Neural progenitor cell (in vitro differentiated cells): ENCODE measurements around the gene TRMT61B. TPM values are rescaled to one million over a fixed set of nuclear protein-coding genes. Genes with fewer than 3 reads are reported as not detected.

Experiments used
- DNase-seq: peaks from one replicate; pipeline ENCODE4 v3.0.0-alpha.2; 2016; ENCODE audit warnings: low spot score
- H2AFZ ChIP-seq: fragments of 200-600 bp; sonication (generic); replicated peaks from 2 replicates; pipeline ENCODE4 v1.6.1; 2016; ENCODE audit warnings: antibody characterized with exemption
- H3F3A ChIP-seq: fragments of 200-600 bp; sonication (generic); 2 replicates; pipeline ENCODE4 v1.6.1; 2016; ENCODE audit warnings: antibody characterized with exemption, low read depth
- H3K27ac ChIP-seq: fragments of 200-600 bp; sonication (generic); 2 replicates; pipeline ENCODE4 v1.5.1; 2016; ENCODE audit warnings: mild to moderate bottlenecking
- H3K27me3 ChIP-seq: fragments of 200-600 bp; sonication (generic); 2 replicates; pipeline ENCODE4 v1.6.1; 2016; ENCODE audit warnings: mild to moderate bottlenecking, moderate library complexity
- H3K36me3 ChIP-seq: fragments of 200-600 bp; sonication (generic); 2 replicates; pipeline ENCODE4 v1.5.1; 2016
- H3K4me1 ChIP-seq: fragments of 200-600 bp; sonication (generic); 2 replicates; pipeline ENCODE4 v1.6.1; 2016; ENCODE audit warnings: mixed run types
- H3K4me2 ChIP-seq: fragments of 200-600 bp; sonication (generic); 2 replicates; pipeline ENCODE4 v1.6.1; 2016
- H3K4me3 ChIP-seq: fragments of 200-600 bp; sonication (generic); 2 replicates; pipeline ENCODE4 v1.5.1; 2016
- H3K79me2 ChIP-seq: fragments of 200-600 bp; sonication (generic); 2 replicates; pipeline ENCODE4 v1.6.1; 2016; ENCODE audit warnings: low read depth
- H3K9ac ChIP-seq: fragments of 200-600 bp; sonication (generic); 2 replicates; pipeline ENCODE4 v1.6.1; 2016
- H3K9me3 ChIP-seq: fragments of 200-600 bp; sonication (generic); 2 replicates; pipeline ENCODE4 v1.5.1; 2016; ENCODE audit warnings: low read depth
- H4K20me1 ChIP-seq: fragments of 200-600 bp; sonication (generic); 2 replicates; pipeline ENCODE4 v1.6.1; 2016; ENCODE audit warnings: low read depth
- H3K27ac Mint-ChIP-seq: 3 replicates; pipeline ENCODE4 v1.8.0; 2021; ENCODE audit warnings: mixed read lengths
- H3K27me3 Mint-ChIP-seq: 2 replicates; pipeline ENCODE4 v1.8.0; 2022; ENCODE audit warnings: low read depth, mild to moderate bottlenecking, inconsistent platforms, moderate library complexity, mixed read lengths; ENCODE audit not compliant: insufficient read depth
- H3K36me3 Mint-ChIP-seq: 3 replicates; pipeline ENCODE4 v1.8.0; 2021; ENCODE audit warnings: mixed read lengths
- H3K4me1 Mint-ChIP-seq: 3 replicates; pipeline ENCODE4 v1.8.0; 2021; ENCODE audit warnings: mixed read lengths
- H3K4me3 Mint-ChIP-seq: 3 replicates; pipeline ENCODE4 v1.8.0; 2021; ENCODE audit warnings: mild to moderate bottlenecking, moderate library complexity, mixed read lengths
- H3K9me3 Mint-ChIP-seq: 3 replicates; pipeline ENCODE4 v1.8.0; 2020; ENCODE audit warnings: mixed read lengths
- EZH2 ChIP-seq: fragments of 200-600 bp; sonication (generic); IDR thresholded peaks from 2 replicates; pipeline ENCODE4 v1.6.1; 2017; ENCODE audit warnings: antibody characterized with exemption, mild to moderate bottlenecking, moderate library complexity
- EZH2phosphoT487 ChIP-seq: fragments of 200-600 bp; sonication (generic); IDR thresholded peaks from 2 replicates; pipeline ENCODE4 v1.6.1; 2017; ENCODE audit warnings: antibody characterized with exemption
- total RNA-seq: library from RNA; depleted of rRNA; stranded (reverse); fragments of >200 nt; gene quantifications from 2 replicates; pipeline ENCODE4 v1.2.3, GENCODE V29; 2015; ENCODE audit warnings: low replicate concordance
- TF ChIP-seq, protein P1 (sequence below): fragments of 200-600 bp; sonication (generic); IDR thresholded peaks from 2 replicates; pipeline ENCODE4 v1.5.1; 2017; ENCODE audit warnings: antibody characterized with exemption, mild to moderate bottlenecking

Gene TRMT61B
- total RNA-seq, 1 donor from 2014 or later: 23.9 TPM

- peaks cover 10% of the 10 kb centered on the region for H3K4me1 ChIP-seq
- no peaks in the 10 kb centered on the region for H3K27me3 Mint-ChIP-seq
- no peaks in the 10 kb centered on the region for H3K36me3 Mint-ChIP-seq
- peak overlapping the region; percentile 94 for H3K4me3 Mint-ChIP-seq
- peaks cover 59% of the 10 kb centered on the region for H3K79me2 ChIP-seq
- H4K20me1 ChIP-seq: peaks cover 54% of the 10 kb centered on the region
- peak overlapping the region; percentile 94 for H3K4me3 ChIP-seq
- H3K4me1 Mint-ChIP-seq: peaks cover 19% of the 10 kb centered on the region
- TF ChIP-seq EZH2 (no peak), EZH2phosphoT487 (no peak)
- TF ChIP-seq, protein P1, sequence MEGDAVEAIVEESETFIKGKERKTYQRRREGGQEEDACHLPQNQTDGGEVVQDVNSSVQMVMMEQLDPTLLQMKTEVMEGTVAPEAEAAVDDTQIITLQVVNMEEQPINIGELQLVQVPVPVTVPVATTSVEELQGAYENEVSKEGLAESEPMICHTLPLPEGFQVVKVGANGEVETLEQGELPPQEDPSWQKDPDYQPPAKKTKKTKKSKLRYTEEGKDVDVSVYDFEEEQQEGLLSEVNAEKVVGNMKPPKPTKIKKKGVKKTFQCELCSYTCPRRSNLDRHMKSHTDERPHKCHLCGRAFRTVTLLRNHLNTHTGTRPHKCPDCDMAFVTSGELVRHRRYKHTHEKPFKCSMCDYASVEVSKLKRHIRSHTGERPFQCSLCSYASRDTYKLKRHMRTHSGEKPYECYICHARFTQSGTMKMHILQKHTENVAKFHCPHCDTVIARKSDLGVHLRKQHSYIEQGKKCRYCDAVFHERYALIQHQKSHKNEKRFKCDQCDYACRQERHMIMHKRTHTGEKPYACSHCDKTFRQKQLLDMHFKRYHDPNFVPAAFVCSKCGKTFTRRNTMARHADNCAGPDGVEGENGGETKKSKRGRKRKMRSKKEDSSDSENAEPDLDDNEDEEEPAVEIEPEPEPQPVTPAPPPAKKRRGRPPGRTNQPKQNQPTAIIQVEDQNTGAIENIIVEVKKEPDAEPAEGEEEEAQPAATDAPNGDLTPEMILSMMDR: no peak
- peaks cover 28% of the 10 kb centered on the region for H3K27me3 ChIP-seq
- DNase-seq: peak; percentile 17
- no peaks in the 10 kb centered on the region for H3K36me3 ChIP-seq
- H3K9me3 Mint-ChIP-seq: no peaks in the 10 kb centered on the region
- peak overlapping the region; percentile 64 for H3K27ac Mint-ChIP-seq
- peak overlapping the region; percentile 62 for H3K27ac ChIP-seq
- H3F3A ChIP-seq: peaks cover 7% of the 10 kb centered on the region
- H3K4me2 ChIP-seq: peak overlapping the region; percentile 96
- H3K9me3 ChIP-seq: no peaks in the 10 kb centered on the region
- H3K9ac ChIP-seq: peak overlapping the region; percentile 93
- H2AFZ ChIP-seq: no peak overlapping the region
Measured at GRCh38 chr2:28895189-28895893, 25.2 kb upstream of the TRMT61B start.

DNA sequence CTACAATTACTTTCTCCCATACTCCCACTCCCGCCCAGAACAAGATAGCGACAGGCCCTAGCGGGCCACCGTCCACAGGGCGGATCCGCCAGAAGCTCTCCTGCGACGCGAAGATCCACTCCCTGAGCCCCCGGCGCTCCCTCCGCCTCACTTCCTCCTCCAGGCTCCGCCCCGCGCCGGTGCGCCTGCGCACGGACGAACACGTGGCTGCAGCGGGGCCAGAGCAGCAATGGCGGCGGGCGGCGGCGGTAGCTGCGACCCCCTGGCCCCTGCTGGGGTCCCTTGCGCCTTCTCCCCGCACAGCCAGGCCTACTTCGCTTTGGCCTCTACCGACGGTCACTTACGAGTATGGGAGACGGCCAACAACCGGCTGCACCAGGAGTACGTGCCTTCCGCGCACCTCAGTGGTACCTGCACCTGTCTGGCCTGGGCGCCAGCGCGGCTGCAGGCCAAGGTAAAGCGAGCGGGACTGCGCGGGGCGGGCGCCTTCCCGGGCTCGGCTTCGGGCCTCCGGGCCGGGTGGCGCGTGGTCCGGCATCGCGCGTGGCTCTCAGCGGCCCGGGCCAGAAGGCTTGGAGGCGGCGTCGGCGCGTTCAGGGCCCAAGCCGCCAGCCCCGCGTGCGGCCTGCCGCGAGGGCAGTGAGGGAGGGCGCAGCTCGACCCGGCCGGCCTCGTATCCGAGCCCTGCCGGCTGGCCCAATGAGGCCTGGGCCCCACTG, 24.5 kb upstream of the TRMT61B start, which contains the start of gene WDR43:
WDR43 (plus strand) TSS at position 198 of the 719 bp plus-strand sequence; CDS start at position 230, 32 bp downstream.
- Histone ChIP-seq H3K4me2 (peak within 1 kb of the TSS; percentile 96), H3K27me3 (peaks cover 35% of the 10 kb centered on the region), H3K36me3 (no peaks in the 10 kb centered on the region), H4K20me1 (peaks cover 47% of the 10 kb centered on the region), H3F3A (peaks cover 7% of the 10 kb centered on the region), H3K4me3 (peak within 1 kb of the TSS; percentile 94), H3K4me1 (peaks cover 10% of the 10 kb centered on the region), H3K79me2 (peaks cover 52% of the 10 kb centered on the region), H3K27ac (peak within 1 kb of the TSS; percentile 62), H3K9me3 (no peaks in the 10 kb centered on the region), H2AFZ (peak within 1 kb of the TSS; percentile 89), H3K9ac (peak within 1 kb of the TSS; percentile 93)
- DNase-seq: peak; percentile 98
- H3K27ac Mint-ChIP-seq: peak within 1 kb of the TSS; percentile 64
- no peaks in the 10 kb centered on the region for H3K36me3 Mint-ChIP-seq
- peaks cover 19% of the 10 kb centered on the region for H3K4me1 Mint-ChIP-seq
- H3K27me3 Mint-ChIP-seq: no peaks in the 10 kb centered on the region
- no peaks in the 10 kb centered on the region for H3K9me3 Mint-ChIP-seq
- no peak for TF ChIP-seq EZH2phosphoT487
- TF ChIP-seq, protein P1: no peak
- TF ChIP-seq EZH2: no peak
- peak within 1 kb of the TSS; percentile 94 for H3K4me3 Mint-ChIP-seq

- Histone ChIP-seq H3K4me1 (peaks cover 10% of the 10 kb centered on the region), H3K79me2 (peaks cover 41% of the 10 kb centered on the region), H3K27me3 (peaks cover 43% of the 10 kb centered on the region), H3K27ac (no peak overlapping the region), H3F3A (peaks cover 7% of the 10 kb centered on the region), H4K20me1 (peaks cover 35% of the 10 kb centered on the region), H2AFZ (no peak overlapping the region), H3K4me3 (no peak overlapping the region), H3K4me2 (no peak overlapping the region), H3K9me3 (no peaks in the 10 kb centered on the region), H3K36me3 (no peaks in the 10 kb centered on the region), H3K9ac (no peak overlapping the region)
- peaks cover 19% of the 10 kb centered on the region for H3K4me1 Mint-ChIP-seq
- no peak for DNase-seq
- H3K4me3 Mint-ChIP-seq: peak overlapping the region; percentile 75
- no peak for TF ChIP-seq EZH2phosphoT487
- no peak for TF ChIP-seq EZH2
- TF ChIP-seq, protein P1: no peak
- no peaks in the 10 kb centered on the region for H3K27me3 Mint-ChIP-seq
- H3K9me3 Mint-ChIP-seq: no peaks in the 10 kb centered on the region
- H3K36me3 Mint-ChIP-seq: no peaks in the 10 kb centered on the region
- no peak overlapping the region for H3K27ac Mint-ChIP-seq
Measured at GRCh38 chr2:28893488-28893887, 23.4 kb upstream of the TRMT61B start.
